ENCODE measurements around the gene RBM38.

- TF ChIP-seq POLR2AphosphoS5 (IDR thresholded peaks at IDR 0.05; ENCODE audit: borderline replicate concordance, low read depth, low read length) (no peak), EZH2 (IDR thresholded peaks at IDR 0.05) (no peak), FOXP2 (optimal IDR thresholded peaks at IDR 0.05; ENCODE audit: control extremely low read depth, extremely low read length, insufficient read depth) (no peak)
Observed at GRCh38 chr20:57414867-57415592, 23.8 kb downstream of the RBM38 start.

Data from SK-N-MC (cell line).